Frontal cortex (tissue), 4 donors: ENCODE data around the gene FOXD2. TPM values are rescaled to one million over a fixed set of nuclear protein-coding genes. Genes with fewer than 3 reads are reported as not detected.
"Not testable (repeated sequence)": the region's sequence is repeated elsewhere in the genome, so short reads cannot be mapped to it uniquely, and the experiment has no call there.

Experiments used
- DNase-seq, 2 donors: peaks; one replicate each; pipeline ENCODE4 v3.0.0; 2012; ENCODE audit warnings: low spot score in 2 of 2
- FAIRE-seq: peaks from 2 replicates; lab custom pipeline; 2012; peaks lifted over from hg19 to GRCh38; lab: Jason Lieb, UNC
- total RNA-seq: library from RNA; depleted of rRNA; stranded (reverse); fragments of >200 nt; gene quantifications from one replicate; pipeline ENCODE4 v1.2.3, GENCODE V29; 2014
- donor health status: control.
- donor health status: control.
- donor health status: control.

Gene FOXD2
- total RNA-seq, 1 donor from 2014 or later, result under 0.01 TPM

DNA sequence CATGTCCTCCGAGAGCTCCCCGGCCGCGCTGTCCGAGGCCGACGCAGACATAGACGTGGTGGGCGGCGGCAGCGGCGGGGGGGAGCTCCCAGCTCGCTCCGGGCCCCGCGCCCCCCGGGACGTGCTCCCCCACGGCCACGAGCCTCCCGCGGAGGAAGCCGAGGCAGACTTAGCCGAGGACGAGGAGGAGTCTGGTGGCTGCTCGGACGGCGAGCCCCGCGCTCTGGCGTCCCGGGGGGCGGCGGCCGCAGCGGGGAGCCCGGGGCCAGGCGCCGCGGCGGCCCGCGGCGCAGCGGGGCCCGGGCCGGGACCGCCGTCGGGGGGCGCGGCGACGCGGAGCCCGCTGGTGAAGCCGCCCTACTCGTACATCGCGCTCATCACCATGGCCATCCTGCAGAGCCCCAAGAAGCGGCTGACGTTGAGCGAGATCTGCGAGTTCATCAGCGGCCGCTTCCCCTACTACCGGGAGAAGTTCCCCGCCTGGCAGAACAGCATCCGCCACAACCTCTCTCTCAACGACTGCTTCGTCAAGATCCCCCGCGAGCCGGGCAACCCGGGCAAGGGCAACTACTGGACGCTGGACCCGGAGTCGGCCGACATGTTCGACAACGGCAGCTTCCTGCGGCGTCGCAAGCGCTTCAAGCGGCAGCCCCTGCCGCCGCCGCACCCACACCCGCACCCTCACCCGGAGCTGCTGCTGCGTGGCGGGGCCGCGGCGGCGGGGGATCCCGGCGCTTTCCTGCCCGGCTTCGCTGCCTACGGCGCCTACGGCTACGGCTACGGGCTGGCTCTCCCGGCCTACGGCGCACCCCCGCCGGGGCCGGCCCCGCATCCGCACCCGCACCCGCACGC, 547 bp downstream of the FOXD2 start:
- no peak for DNase-seq
- FAIRE-seq, result no peak

- no peak for FAIRE-seq
- no peak for DNase-seq
These were observed 1.4 kb downstream of the FOXD2 start for GRCh38 chr1:47439017-47439818.

- FAIRE-seq (no peak), DNase-seq (no peak)
These were observed 2.2 kb downstream of the FOXD2 start for GRCh38 chr1:47439819-47440598.

GRCh38 chr1:47440599-47441081, 2.8 kb downstream of the FOXD2 start:
- FAIRE-seq, result no peak

DNA sequence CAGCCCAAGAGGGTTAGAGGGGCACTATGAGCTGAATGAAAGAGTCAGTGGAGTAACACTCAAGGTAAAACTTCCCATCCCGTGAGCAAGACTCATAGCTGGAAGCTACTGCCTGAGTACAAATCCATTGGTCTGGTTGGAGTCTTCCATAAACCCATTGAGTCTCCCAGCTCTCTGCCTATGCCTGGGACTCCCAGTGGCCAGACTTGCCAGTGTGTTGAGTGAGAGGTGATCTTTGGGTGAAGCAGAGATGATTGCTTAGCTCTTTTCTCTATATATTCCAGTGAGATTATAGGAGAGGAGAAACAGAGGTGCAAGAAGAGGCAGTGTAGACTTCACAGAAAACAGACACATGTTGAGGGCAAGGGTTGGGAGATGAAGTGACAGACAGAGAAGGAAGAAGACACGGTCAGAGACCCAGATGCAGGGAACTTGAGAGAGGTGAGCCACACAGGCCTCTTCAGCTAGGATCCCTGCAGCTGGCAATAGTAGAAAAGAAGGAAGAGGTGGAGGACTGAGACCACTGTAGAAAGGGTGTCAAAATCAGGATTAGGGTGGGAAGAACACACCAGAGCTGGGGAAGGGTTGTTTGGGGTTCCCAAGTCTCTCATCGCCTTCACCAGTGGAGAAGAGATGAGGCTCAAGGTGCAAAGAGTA, 3.7 kb downstream of the FOXD2 start:
- no peak for DNase-seq
- FAIRE-seq, result no peak

More at GRCh38 chr1:47440599-47441081, 2.8 kb downstream of the FOXD2 start:
- DNase-seq, result no peak

GRCh38 chr1:47442202-47442601, 4.4 kb downstream of the FOXD2 start:
- FAIRE-seq, result no peak
- no peak for DNase-seq

GRCh38 chr1:47442842-47443529, 5.1 kb downstream of the FOXD2 start:
- no peak for DNase-seq
- FAIRE-seq, result no peak

DNA sequence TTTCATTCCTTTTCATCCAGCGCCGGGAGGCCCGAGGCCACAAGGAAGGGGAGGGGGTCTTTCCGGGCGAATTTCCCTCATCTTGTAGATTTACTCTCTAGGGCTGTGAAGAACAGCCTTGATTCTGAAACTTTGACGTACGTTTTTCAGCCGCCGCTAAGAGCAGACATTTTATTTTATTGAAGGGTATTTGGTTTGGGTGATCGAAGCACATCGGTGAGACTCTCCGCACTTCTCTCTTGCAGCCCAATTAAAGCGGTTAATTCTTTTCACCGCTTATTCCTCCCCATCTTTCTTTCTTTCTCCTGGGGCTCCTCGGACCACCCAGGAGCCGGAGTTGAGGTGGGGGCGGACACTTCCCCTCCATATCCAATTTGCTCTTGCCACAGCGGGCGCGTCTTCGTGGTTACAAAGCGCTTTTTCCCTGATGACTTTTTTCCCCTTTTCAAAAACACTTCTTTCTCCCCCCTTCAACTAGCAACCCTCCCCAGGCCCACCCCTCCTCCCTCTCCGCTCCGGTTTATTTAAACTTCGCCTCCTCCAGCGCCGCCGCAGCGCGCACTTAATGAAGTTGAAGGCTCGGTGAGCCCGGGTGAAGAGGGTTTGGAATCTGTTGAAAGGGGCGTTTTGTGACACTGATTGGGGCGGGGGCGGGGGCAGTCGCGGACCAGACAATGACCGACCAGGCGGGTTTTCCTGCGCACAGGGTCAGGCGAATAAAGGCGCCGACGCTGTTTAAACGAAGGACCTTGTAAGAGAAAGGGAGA, 5.9 kb downstream of the FOXD2 start:
- FAIRE-seq, result no peak
- DNase-seq, result no peak

- DNase-seq, result no peak
- FAIRE-seq, result no peak
These were observed 6.4 kb downstream of the FOXD2 start for GRCh38 chr1:47444297-47444561.

- DNase-seq (no peak), FAIRE-seq (no peak)
These were observed 7.0 kb downstream of the FOXD2 start for GRCh38 chr1:47444562-47445465.

GRCh38 chr1:47445823-47446550, 8.1 kb downstream of the FOXD2 start:
- no peak for FAIRE-seq
- no peak for DNase-seq

GRCh38 chr1:47448462-47449222, 10.8 kb downstream of the FOXD2 start:
- FAIRE-seq (no peak), DNase-seq (no peak)

DNA sequence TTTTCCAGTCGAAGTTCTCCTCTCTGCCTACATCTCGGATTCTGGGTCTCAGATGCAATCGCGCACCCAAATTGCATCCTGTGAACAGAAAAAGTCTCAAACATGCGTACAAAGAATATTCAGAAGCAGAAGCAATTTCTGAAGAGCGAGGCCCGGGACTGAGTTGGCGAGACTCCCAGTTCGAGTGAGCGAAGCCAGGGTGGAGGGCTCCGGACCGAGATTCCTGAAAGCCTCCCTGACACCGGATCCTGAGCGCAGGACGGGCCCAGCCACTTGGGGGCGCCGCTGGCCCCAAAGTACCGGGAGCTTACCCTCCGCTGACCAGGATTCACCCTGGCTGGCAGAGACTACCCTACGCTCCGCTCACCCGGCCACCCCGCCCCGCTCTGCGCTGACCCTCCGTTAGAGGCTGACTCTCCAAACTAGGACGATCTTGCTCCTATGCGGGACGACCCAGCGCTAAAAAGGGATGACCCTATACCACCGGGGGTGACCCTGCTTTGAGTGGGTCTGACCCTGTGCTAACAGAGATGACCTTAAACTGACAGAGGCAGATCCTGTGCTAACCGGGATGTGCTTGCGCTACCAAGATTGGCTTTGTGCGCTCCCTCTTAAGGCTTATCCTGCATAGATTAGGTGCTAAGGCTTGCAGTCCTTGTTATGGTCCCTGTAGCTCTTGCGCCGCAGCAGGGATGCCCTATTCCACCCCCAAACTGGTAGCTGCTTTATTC, 12.1 kb downstream of the FOXD2 start:
- no peak for DNase-seq
- no peak for FAIRE-seq

- FAIRE-seq, result no peak
- no peak for DNase-seq
These were observed 12.8 kb downstream of the FOXD2 start for GRCh38 chr1:47450606-47451005.

- FAIRE-seq, result no peak
- no peak for DNase-seq
These were observed 14.6 kb downstream of the FOXD2 start for GRCh38 chr1:47452426-47452825.

DNA sequence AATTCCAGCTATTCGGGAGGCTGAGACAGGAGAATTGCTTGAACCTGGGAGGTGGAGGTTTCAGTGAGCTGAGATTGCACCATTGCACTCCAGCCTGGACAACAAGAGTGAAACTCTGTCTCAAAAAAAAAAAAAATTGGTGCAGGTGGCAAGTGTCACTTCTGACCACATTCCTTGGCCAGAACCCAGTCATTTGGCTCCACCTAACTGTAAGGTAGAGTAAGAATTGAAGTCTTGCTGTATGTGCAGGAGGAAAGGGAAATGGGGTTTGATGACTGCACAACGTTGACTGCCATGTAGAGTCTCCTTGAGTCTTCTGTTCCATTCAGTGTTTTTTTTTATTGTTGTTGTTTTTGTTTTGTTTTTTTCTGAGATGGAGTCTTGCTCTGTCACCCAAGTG, 16.1 kb downstream of the FOXD2 start:
- FAIRE-seq, DNase-seq: not testable (repeated sequence)
